ENCODE results near the gene SGTB. TPM values are rescaled to one million over a fixed set of nuclear protein-coding genes. Genes with fewer than 3 reads are reported as not detected.

Gene SGTB
- total RNA-seq, 4 donors from 2014 or later = 3.6 to 6.6 (median 4.3) TPM

- no peak for TF ChIP-seq POLR2A (IDR thresholded peaks at IDR 0.05)
- no peak for TF ChIP-seq CTCF (IDR thresholded peaks at IDR 0.05 in 4 of 5, conservative IDR thresholded peaks at IDR 0.05 in 1 of 5)
- in situ Hi-C loops (cut with MboI; ENCODE audit: low sequenced_read_pairs in 4 of 4) = no loop called here
- Histone ChIP-seq H3K4me3 (no peak overlapping the region), H3K27ac (no peak overlapping the region), H3K36me3 (no peaks in the 10 kb centered on the region), H3K9me3 (no peaks in the 10 kb centered on the region), H3K27me3 (no peaks in the 10 kb centered on the region), H3K4me1 (no peaks in the 10 kb centered on the region)
- ATAC-seq (no peak), DNase-seq (no peak)
- intact Hi-C loops (cut with DNase I; ENCODE audit: low total_unique reads) = no loop called here
These were observed 17.2 kb downstream of the SGTB start for GRCh38 chr5:65704621-65705239.

DNA sequence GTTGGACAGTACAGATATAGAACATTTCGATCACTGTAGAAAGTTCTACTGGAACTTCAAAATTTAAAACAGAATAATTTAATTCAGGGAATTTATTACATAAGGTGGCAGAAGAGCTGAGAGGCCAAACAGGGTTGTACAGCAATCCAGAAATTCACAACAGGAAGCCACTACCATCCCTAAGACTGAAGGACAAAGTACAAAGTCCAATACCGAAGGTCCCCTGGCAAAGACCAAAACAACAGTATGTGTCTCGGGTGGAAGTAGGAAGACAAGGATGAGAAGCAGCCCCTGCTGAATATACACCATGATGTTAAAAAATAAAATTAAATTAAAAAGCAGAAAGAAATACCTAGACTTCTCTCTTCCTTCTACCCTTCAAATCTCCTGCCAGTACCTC lies 19.9 kb downstream of the SGTB start:
- H3K27ac ChIP-seq = no peak overlapping the region
- H3K27me3 ChIP-seq = no peaks in the 10 kb centered on the region
- in situ Hi-C loops (cut with MboI; ENCODE audit: low sequenced_read_pairs in 4 of 4) (no loop called here), intact Hi-C loops (cut with DNase I; ENCODE audit: low total_unique reads) (no loop called here)
- no peaks in the 10 kb centered on the region for H3K9me3 ChIP-seq
- DNase-seq (no peak), ATAC-seq (no peak)
- no peak overlapping the region for H3K4me3 ChIP-seq
- no peaks in the 10 kb centered on the region for H3K36me3 ChIP-seq
- H3K4me1 ChIP-seq = peaks cover 4 to 5% of the 10 kb centered on the region in 2 donors
- TF ChIP-seq CTCF (IDR thresholded peaks at IDR 0.05 in 4 of 5, conservative IDR thresholded peaks at IDR 0.05 in 1 of 5) (no peak), POLR2A (IDR thresholded peaks at IDR 0.05) (no peak)

DNA sequence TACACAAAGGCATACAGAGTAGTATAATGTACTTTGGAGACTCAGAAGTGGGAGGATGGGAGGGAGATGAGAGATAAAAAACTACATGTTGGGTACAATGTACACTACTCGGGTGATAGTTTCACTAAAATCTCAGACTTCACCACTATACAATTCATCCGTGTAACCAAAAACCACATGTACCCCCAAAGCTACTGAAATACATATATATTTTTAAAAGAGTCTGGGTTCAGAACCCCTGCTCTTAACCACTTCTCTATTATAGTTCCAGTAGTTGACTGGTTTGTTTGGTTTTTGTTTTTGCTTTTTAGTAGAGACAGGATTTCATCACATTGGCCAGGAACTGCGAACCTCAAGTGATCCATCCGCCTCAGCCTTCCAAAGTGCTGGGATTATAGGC lies 22.6 kb downstream of the SGTB start:
- no peak for DNase-seq
- Histone ChIP-seq H3K9me3 (no peaks in the 10 kb centered on the region), H3K4me1 (peaks cover 17 to 21% of the 10 kb centered on the region in 2 donors), H3K4me3 (no peak overlapping the region), H3K27me3 (no peaks in the 10 kb centered on the region), H3K36me3 (no peaks in the 10 kb centered on the region), H3K27ac (no peak overlapping the region)
- ATAC-seq = no peak
- TF ChIP-seq POLR2A (IDR thresholded peaks at IDR 0.05) = no peak
- in situ Hi-C loops (cut with MboI; ENCODE audit: low sequenced_read_pairs in 4 of 4) (no loop called here), intact Hi-C loops (cut with DNase I; ENCODE audit: low total_unique reads) (no loop called here)

DNA sequence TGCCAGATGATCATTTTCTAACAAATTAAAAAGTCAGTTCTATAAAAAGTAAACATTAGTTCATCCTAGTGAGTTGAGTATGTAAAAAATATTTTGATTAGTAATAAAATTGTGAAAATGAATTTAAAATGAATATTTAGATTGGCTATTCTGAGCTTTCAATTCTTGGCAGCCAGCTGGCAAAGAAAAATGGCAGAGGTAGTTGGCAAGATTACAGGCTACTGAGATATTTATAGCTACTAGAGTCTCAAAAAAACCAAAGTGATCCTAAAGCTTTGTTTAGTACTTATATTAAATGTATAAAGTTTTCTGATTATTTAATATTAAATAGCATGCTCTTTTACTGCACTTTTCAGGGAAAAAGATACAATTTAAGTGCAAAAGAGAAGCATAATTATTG lies 25.0 kb downstream of the SGTB start:
- in situ Hi-C loops (cut with MboI; ENCODE audit: low sequenced_read_pairs in 4 of 4) = no loop called here
- H3K9me3 ChIP-seq = no peaks in the 10 kb centered on the region
- no peak overlapping the region for H3K4me3 ChIP-seq
- H3K4me1 ChIP-seq = peaks cover 17 to 21% of the 10 kb centered on the region in 2 donors
- peak in 1 of 2 donors; percentile 41 for ATAC-seq
- no peak for TF ChIP-seq CTCF (IDR thresholded peaks at IDR 0.05 in 4 of 5, conservative IDR thresholded peaks at IDR 0.05 in 1 of 5)
- no peak for TF ChIP-seq POLR2A (IDR thresholded peaks at IDR 0.05)
- no peak overlapping the region for H3K27ac ChIP-seq
- intact Hi-C loops (cut with DNase I; ENCODE audit: low total_unique reads) = no loop called here
- H3K36me3 ChIP-seq = no peaks in the 10 kb centered on the region
- H3K27me3 ChIP-seq = no peaks in the 10 kb centered on the region
- DNase-seq = no peak

GRCh38 chr5:65695896-65696295 lies 26.0 kb downstream of the SGTB start:
- peaks cover 17 to 21% of the 10 kb centered on the region in 2 donors for H3K4me1 ChIP-seq
- in situ Hi-C loops (cut with MboI; ENCODE audit: low sequenced_read_pairs in 4 of 4) (no loop called here), intact Hi-C loops (cut with DNase I; ENCODE audit: low total_unique reads) (no loop called here)
- H3K9me3 ChIP-seq = no peaks in the 10 kb centered on the region
- H3K36me3 ChIP-seq = peaks cover 0 to 4% of the 10 kb centered on the region in 2 donors
- no peak for TF ChIP-seq CTCF (IDR thresholded peaks at IDR 0.05 in 4 of 5, conservative IDR thresholded peaks at IDR 0.05 in 1 of 5)
- TF ChIP-seq POLR2A (IDR thresholded peaks at IDR 0.05) = no peak
- H3K27ac ChIP-seq = no peak overlapping the region
- H3K27me3 ChIP-seq = no peaks in the 10 kb centered on the region
- no peak overlapping the region for H3K4me3 ChIP-seq
- ATAC-seq (no peak), DNase-seq (no peak)
